Measurements from ENCODE around the gene LBX1.

GRCh38 chr10:101217044-101217425, 12.2 kb downstream of the LBX1 start:
- no peak for TF ChIP-seq CTCF (IDR thresholded peaks at IDR 0.05)
- TF ChIP-seq POLR2A (IDR thresholded peaks at IDR 0.05): no peak

All from uterus (tissue), 2 donors.